ENCODE data around the gene AKNA. TPM values are rescaled to one million over a fixed set of nuclear protein-coding genes. Genes with fewer than 3 reads are reported as not detected.
A peak's percentile ranks its signal among the peaks of the same experiment; 100 is the strongest.

AKNA gene
- total and polyA plus RNA-seq, 2 donors from 2014 or later = 6.1 to 52.1 TPM

DNA sequence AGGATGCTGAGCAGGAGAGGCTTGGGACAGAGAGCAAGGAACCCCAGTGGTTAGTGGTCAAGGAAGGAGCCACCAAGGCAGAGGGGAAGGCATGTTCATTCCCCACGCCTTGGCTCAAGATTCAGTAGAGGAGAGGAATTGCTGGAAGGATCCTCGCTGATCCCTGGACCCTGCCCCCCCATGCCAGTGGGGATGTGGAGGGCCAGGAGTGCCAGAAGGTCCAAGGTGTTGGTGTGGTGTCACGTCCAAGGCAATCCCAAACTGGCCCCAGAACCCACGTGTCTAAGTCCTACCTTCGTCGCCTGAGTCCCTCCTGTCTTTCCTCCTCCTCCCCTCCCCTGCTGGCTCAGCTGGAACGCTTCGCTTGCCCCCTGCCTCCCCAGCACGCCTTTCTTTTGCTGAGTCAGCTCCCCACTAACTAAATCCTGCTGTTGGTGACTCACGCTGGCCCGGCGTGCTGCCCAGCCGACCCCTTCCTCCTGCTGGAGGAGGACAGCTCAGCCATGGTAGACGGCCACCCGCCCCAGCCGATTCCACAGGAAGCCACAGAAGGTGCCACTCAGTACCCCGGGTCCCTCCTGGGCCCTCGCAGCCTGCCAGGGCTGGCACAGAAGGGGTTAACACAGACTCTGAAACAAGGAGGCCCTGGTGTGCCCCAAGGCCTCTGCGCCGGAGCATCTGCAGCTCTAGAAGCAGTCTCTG lies 102.5 kb downstream of the AKNA start:
- no peak overlapping the region for H3K4me3 ChIP-seq (ENCODE audit: low read length in 3 of 3)
- H3K9me3 ChIP-seq (ENCODE audit: control insufficient read depth in 2 of 3, insufficient read depth in 1 of 3, low read length in 3 of 3) = no peaks in the 10 kb centered on the region
- TF ChIP-seq, protein P1, sequence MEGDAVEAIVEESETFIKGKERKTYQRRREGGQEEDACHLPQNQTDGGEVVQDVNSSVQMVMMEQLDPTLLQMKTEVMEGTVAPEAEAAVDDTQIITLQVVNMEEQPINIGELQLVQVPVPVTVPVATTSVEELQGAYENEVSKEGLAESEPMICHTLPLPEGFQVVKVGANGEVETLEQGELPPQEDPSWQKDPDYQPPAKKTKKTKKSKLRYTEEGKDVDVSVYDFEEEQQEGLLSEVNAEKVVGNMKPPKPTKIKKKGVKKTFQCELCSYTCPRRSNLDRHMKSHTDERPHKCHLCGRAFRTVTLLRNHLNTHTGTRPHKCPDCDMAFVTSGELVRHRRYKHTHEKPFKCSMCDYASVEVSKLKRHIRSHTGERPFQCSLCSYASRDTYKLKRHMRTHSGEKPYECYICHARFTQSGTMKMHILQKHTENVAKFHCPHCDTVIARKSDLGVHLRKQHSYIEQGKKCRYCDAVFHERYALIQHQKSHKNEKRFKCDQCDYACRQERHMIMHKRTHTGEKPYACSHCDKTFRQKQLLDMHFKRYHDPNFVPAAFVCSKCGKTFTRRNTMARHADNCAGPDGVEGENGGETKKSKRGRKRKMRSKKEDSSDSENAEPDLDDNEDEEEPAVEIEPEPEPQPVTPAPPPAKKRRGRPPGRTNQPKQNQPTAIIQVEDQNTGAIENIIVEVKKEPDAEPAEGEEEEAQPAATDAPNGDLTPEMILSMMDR (IDR thresholded peaks at IDR 0.05; ENCODE audit: borderline replicate concordance, extremely low read depth, insufficient read depth) = peak; percentile 2
- FAIRE-seq (no peak), DNase-seq (peak; percentile 73 to 92 (median 81))
- no peak overlapping the region for H3K9ac ChIP-seq (ENCODE audit: low read length in 3 of 3)
- H3K27ac ChIP-seq (ENCODE audit: low read depth in 2 of 2, low read length in 2 of 2) = peak overlapping the region in 1 of 2 donors; percentile 17
- intact Hi-C loops (cut with DNase I) = loop anchor here (5.0 kb wide), 1 partner anchor 128 kb away; the partner anchor contains the start of gene COL27A1
- H3K4me1 ChIP-seq (ENCODE audit: control insufficient read depth in 2 of 3, insufficient read depth in 2 of 3, low read depth in 1 of 3, low read length in 3 of 3) = peaks cover 0 to 10% (median 7%) of the 10 kb centered on the region in 3 donors
- H3K36me3 ChIP-seq (ENCODE audit: control insufficient read depth in 2 of 3, insufficient read depth in 3 of 3, low read length in 3 of 3) = peaks cover 0 to 2% (median 0%) of the 10 kb centered on the region in 3 donors
- no peaks in the 10 kb centered on the region for H3K27me3 ChIP-seq (ENCODE audit: control insufficient read depth, insufficient read depth, low read length)

DNA sequence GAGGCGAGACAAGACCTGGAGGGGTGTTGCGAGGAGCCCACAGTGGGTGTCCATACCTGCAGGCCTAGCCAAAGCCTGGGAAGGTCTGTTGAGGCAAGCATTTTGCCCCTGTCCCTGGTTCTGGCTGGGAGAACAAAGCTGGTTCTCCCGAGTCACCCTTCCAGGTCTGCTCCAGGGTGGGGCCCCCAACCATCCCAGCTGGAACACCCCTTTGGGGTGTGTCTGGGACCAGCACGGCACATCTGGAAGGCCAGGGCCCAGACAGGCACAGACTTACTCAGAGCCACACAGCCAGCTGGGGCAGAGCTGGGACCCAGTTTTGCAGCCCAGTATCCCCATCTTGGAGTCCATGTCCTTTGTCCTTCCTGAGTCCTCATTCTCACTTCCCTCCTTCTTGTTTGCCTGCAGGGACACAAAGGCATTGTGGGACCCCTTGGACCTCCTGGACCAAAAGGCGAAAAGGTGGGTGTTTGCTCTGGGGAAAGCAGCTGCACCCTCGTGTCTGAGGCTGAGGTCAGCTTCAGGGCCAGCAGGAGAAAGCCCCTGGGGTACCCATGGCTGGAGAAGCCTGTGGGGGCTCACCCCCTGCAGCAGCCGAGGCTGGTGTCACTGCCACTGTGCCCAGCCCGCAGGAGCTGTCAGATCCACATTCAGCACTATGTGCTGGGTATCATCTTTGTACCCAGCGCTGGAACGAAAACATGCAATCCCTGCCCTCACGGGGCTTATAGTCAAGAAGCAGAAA lies 103.3 kb downstream of the AKNA start:
- Histone ChIP-seq H3K27ac (ENCODE audit: low read depth in 2 of 2, low read length in 2 of 2) (no peak overlapping the region), H3K36me3 (ENCODE audit: control insufficient read depth in 2 of 3, insufficient read depth in 3 of 3, low read length in 3 of 3) (peaks cover 0 to 2% (median 0%) of the 10 kb centered on the region in 3 donors), H3K4me1 (ENCODE audit: control insufficient read depth in 2 of 3, insufficient read depth in 2 of 3, low read depth in 1 of 3, low read length in 3 of 3) (peaks cover 0 to 10% (median 7%) of the 10 kb centered on the region in 3 donors), H3K9me3 (ENCODE audit: control insufficient read depth in 2 of 3, insufficient read depth in 1 of 3, low read length in 3 of 3) (no peaks in the 10 kb centered on the region), H3K4me3 (ENCODE audit: low read length in 3 of 3) (no peak overlapping the region), H3K27me3 (ENCODE audit: control insufficient read depth, insufficient read depth, low read length) (no peaks in the 10 kb centered on the region), H3K9ac (ENCODE audit: low read length in 3 of 3) (no peak overlapping the region)
- DNase-seq = peak in 2 of 5 donors; percentile 38 to 58
- intact Hi-C loops (cut with DNase I) = loop anchor here (5.0 kb wide), 1 partner anchor 127 kb away; the partner anchor contains the start of gene COL27A1
- FAIRE-seq = no peak
- TF ChIP-seq, protein P1 (IDR thresholded peaks at IDR 0.05; ENCODE audit: borderline replicate concordance, extremely low read depth, insufficient read depth) = no peak

Other genes starting within 250 kb of the AKNA start
- gene COL27A1, start 232.4 kb downstream of the AKNA start, total RNA-seq = 45.6 TPM
- gene COL27A1, start 232.4 kb downstream of the AKNA start, polyA plus RNA-seq (ENCODE audit: insufficient read depth, low read depth, low replicate concordance) = 13.6 TPM
- gene ORM1, start 64.9 kb downstream of the AKNA start, total RNA-seq = not detected
- 0.73 TPM for gene ORM1, start 64.9 kb downstream of the AKNA start, polyA plus RNA-seq (ENCODE audit: insufficient read depth, low read depth, low replicate concordance)
- not detected for gene ORM2, start 58.1 kb downstream of the AKNA start, total RNA-seq
- not detected for gene ORM2, start 58.1 kb downstream of the AKNA start, polyA plus RNA-seq (ENCODE audit: insufficient read depth, low read depth, low replicate concordance)
- 14.8 TPM for gene WHRN, start 117.5 kb upstream of the AKNA start, total RNA-seq
- 4.4 TPM for gene WHRN, start 117.5 kb upstream of the AKNA start, polyA plus RNA-seq (ENCODE audit: insufficient read depth, low read depth, low replicate concordance)
- gene ATP6V1G1, start 199.8 kb upstream of the AKNA start, total RNA-seq = 103 TPM
- gene ATP6V1G1, start 199.8 kb upstream of the AKNA start, polyA plus RNA-seq (ENCODE audit: insufficient read depth, low read depth, low replicate concordance) = 215 TPM
- 11.3 TPM for gene TMEM268, start 223.3 kb upstream of the AKNA start, total RNA-seq
- 6.2 TPM for gene TMEM268, start 223.3 kb upstream of the AKNA start, polyA plus RNA-seq (ENCODE audit: insufficient read depth, low read depth, low replicate concordance)

Data from kidney (tissue), 14 donors.